ENCODE data around the gene BLCAP.
"Not testable (repeated sequence)": the region's sequence is repeated elsewhere in the genome, so short reads cannot be mapped to it uniquely, and the experiment has no call there.

BLCAP gene

GRCh38 chr20:37527638-37528445, at the start of gene BLCAP:
Gene BLCAP, minus strand, starts transcription at chr20:37527876. Its CDS starts 8,702 bp downstream, at chr20:37519174.
- DNase-seq: peak; percentile 92

- not testable (repeated sequence) for DNase-seq
Observed at GRCh38 chr20:37577436-37577835, 49.8 kb upstream of the BLCAP start.

- no peak for DNase-seq
Observed at GRCh38 chr20:37576911-37577310, 49.2 kb upstream of the BLCAP start.

GRCh38 chr20:37575884-37576283, 48.2 kb upstream of the BLCAP start:
- no peak for DNase-seq

- no peak for DNase-seq
Observed at GRCh38 chr20:37574199-37574890, 46.7 kb upstream of the BLCAP start.

- DNase-seq: no peak
Observed at GRCh38 chr20:37573626-37574198, 46.0 kb upstream of the BLCAP start.

GRCh38 chr20:37571033-37571432, 43.4 kb upstream of the BLCAP start:
- no peak for DNase-seq

GRCh38 chr20:37570419-37570818, 42.7 kb upstream of the BLCAP start:
- DNase-seq: no peak

GRCh38 chr20:37567671-37568588, 40.3 kb upstream of the BLCAP start:
- DNase-seq: peak; percentile 52

- DNase-seq: no peak
Observed at GRCh38 chr20:37567331-37567665, 39.6 kb upstream of the BLCAP start.

- no peak for DNase-seq
Observed at GRCh38 chr20:37566590-37567330, 39.1 kb upstream of the BLCAP start.

- no peak for DNase-seq
Observed at GRCh38 chr20:37565134-37565811, 37.6 kb upstream of the BLCAP start.

- DNase-seq: peak; percentile 47
Observed at GRCh38 chr20:37564388-37565133, 36.9 kb upstream of the BLCAP start.

- no peak for DNase-seq
Observed at GRCh38 chr20:37564016-37564387, 36.3 kb upstream of the BLCAP start.

- DNase-seq: no peak
Observed at GRCh38 chr20:37562695-37563480, 35.2 kb upstream of the BLCAP start.

- no peak for DNase-seq
Observed at GRCh38 chr20:37560629-37561028, 33.0 kb upstream of the BLCAP start.

- DNase-seq: no peak
Observed at GRCh38 chr20:37559312-37560027, 31.8 kb upstream of the BLCAP start.

GRCh38 chr20:37558779-37559178, 31.1 kb upstream of the BLCAP start:
- DNase-seq: no peak

- DNase-seq: no peak
Observed at GRCh38 chr20:37558306-37558705, 30.6 kb upstream of the BLCAP start.

Data from left hindlimb (tissue), 1 donor.